Lower leg skin (tissue), 3 donors: ENCODE results near the gene SPARCL1.

ENCODE experiments used
- CTCF ChIP-seq, 3 donors: fragments of 450-650 bp; IDR thresholded peaks; one replicate each; pipeline ENCODE4 v1.5.1; 2016; ENCODE audit warnings: antibody characterized with exemption in 3 of 3, mild to moderate bottlenecking in 3 of 3, moderate library complexity in 2 of 3
- POLR2A ChIP-seq, 2 donors: fragments of 450-650 bp; IDR thresholded peaks; one replicate each; pipeline ENCODE4 v1.6.1; 2016 to 2017; ENCODE audit warnings: antibody characterized with exemption in 2 of 2, mild to moderate bottlenecking in 1 of 2, moderate library complexity in 1 of 2

- no peak for TF ChIP-seq POLR2A (IDR thresholded peaks at IDR 0.05)
- TF ChIP-seq CTCF (IDR thresholded peaks at IDR 0.05), result no peak
Observed at GRCh38 chr4:87521757-87522374, 7.3 kb downstream of the SPARCL1 start.
